ENCODE data around the gene TP53BP2. TPM values are rescaled to one million over a fixed set of nuclear protein-coding genes. Genes with fewer than 3 reads are reported as not detected.
"Not testable (repeated sequence)": the region's sequence is repeated elsewhere in the genome, so short reads cannot be mapped to it uniquely, and the experiment has no call there.

TP53BP2 gene
- total RNA-seq, 2 donors from 2014 or later: 63.1 to 88.9 TPM

DNA sequence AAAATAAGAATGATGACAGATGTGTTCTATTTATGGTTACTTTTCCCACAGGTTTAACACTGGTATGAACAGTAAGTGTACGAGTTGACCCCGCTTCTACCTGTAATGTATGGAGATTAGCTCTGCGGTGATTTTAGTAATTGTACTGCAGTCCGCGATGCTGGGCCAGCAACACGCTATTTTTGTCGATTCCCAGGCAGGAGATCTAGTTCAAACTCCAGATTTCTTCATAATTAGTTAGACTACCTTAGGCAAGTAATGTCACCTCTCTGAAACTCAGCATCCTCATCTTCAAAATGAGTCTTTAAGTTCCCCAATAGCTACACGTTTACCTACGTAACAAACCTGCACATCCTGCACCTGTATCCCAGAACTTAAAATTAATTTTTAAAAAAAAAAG, 21.5 kb downstream of the TP53BP2 start:
- TF ChIP-seq, protein P1, sequence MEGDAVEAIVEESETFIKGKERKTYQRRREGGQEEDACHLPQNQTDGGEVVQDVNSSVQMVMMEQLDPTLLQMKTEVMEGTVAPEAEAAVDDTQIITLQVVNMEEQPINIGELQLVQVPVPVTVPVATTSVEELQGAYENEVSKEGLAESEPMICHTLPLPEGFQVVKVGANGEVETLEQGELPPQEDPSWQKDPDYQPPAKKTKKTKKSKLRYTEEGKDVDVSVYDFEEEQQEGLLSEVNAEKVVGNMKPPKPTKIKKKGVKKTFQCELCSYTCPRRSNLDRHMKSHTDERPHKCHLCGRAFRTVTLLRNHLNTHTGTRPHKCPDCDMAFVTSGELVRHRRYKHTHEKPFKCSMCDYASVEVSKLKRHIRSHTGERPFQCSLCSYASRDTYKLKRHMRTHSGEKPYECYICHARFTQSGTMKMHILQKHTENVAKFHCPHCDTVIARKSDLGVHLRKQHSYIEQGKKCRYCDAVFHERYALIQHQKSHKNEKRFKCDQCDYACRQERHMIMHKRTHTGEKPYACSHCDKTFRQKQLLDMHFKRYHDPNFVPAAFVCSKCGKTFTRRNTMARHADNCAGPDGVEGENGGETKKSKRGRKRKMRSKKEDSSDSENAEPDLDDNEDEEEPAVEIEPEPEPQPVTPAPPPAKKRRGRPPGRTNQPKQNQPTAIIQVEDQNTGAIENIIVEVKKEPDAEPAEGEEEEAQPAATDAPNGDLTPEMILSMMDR (IDR thresholded peaks at IDR 0.05): no peak
- Histone ChIP-seq H3K4me1 (ENCODE audit: control insufficient read depth in 1 of 2, low read depth in 2 of 2) (peaks cover 39 to 86% of the 10 kb centered on the region in 2 donors), H3K4me3 (no peak overlapping the region), H3K9me3 (no peaks in the 10 kb centered on the region), H3K27ac (no peak overlapping the region), H3K27me3 (replicated peaks; ENCODE audit: insufficient read depth) (no peaks in the 10 kb centered on the region), H3K36me3 (no peaks in the 10 kb centered on the region)
- ATAC-seq (ENCODE audit: insufficient number of reproducible peaks, low FRiP score, low read depth): no peak
- DNase-seq (ENCODE audit: low spot score): no peak

DNA sequence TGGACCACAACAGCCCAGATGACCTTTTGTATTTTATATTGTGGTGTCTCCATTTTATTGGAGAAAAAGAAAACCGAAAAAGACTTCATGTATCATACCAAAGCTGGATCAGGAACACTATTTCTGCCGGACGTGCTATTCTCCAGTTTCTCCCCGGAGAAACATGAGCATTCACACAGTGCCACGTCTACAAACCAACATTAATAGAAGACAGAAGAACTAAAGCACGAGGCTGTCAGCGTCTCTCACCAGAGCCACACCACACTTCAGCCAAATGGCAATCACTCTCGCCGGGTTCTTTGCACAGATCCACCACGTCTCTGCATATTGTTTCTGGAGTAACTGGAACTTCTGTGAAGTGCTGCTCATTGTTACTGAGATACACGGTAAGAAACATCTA, 24.8 kb downstream of the TP53BP2 start:
- ATAC-seq (ENCODE audit: insufficient number of reproducible peaks, low FRiP score, low read depth): no peak
- H3K27ac ChIP-seq: peak overlapping the region; percentile 7 to 62
- peak overlapping the region; percentile 3 for H3K4me3 ChIP-seq

DNA sequence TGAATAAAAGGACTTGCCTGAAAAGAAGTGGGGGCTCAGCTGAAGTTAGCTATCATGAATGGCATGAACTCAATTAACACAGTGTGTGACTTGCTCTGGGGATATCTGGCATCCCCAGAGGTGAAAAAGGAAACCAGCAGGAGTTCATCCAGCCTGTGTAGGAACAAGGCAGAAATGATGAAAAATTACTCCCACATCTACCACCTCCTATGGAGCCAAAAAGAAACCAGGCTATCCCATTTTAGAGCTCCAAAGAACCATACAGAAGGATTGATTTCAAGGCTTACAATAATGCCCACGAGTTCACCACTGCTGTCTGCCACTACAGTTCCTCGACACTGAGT, 25.3 kb downstream of the TP53BP2 start:
- H3K36me3 ChIP-seq: no peaks in the 10 kb centered on the region
- no peak for ATAC-seq (ENCODE audit: insufficient number of reproducible peaks, low FRiP score, low read depth)

More for the DNA sequence above, 24.8 kb downstream of the TP53BP2 start:
- Histone ChIP-seq H3K4me1 (ENCODE audit: control insufficient read depth in 1 of 2, low read depth in 2 of 2) (peaks cover 21 to 72% of the 10 kb centered on the region in 2 donors), H3K27me3 (replicated peaks; ENCODE audit: insufficient read depth) (no peaks in the 10 kb centered on the region), H3K9me3 (no peaks in the 10 kb centered on the region), H3K36me3 (no peaks in the 10 kb centered on the region)
- no peak for DNase-seq (ENCODE audit: low spot score)
- TF ChIP-seq, protein P1 (IDR thresholded peaks at IDR 0.05): no peak

DNA sequence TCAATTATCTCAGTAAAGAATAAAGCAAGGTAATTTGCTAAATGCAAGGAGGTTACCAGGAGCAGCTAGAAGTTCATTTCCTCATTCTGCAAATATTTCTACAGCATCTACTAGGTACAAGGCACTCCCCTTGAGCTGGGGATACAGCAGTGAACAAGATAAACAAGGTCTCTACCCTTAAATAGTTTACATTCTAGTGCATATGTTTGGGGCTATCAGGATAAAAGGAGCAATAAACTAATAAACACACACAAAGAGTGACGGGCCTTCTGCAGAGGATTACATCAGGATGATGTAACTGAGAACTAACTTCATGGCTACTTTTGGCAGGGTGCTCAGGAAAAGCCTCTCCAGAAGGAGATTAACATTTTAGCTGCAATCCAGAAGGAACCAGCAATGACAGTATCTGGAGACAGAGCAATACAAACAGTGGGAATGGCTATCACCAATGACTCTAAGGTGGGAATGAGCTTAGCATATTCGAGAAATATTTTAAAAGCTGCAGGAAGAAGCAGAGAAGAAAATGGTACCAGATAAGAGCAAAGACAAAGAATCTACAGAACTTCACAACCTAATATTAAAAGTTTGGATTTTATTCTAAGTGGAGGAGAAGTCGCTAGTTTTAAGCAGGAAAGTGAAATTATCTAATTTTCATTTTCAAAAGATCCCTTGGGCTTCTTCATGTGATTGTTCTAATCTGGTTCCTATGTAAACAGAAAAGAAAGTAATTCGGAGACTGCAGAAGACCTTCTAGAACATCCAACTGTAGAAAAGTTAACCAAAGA, 25.8 kb downstream of the TP53BP2 start:
- Histone ChIP-seq H3K36me3 (no peaks in the 10 kb centered on the region), H3K27ac (peak overlapping the region; percentile 7 to 62), H3K27me3 (replicated peaks; ENCODE audit: insufficient read depth) (no peaks in the 10 kb centered on the region), H3K4me1 (ENCODE audit: control insufficient read depth in 1 of 2, low read depth in 2 of 2) (peaks cover 21 to 72% of the 10 kb centered on the region in 2 donors), H3K9me3 (no peaks in the 10 kb centered on the region), H3K4me3 (peak overlapping the region; percentile 3)
- peak; percentile 26 for ATAC-seq (ENCODE audit: insufficient number of reproducible peaks, low FRiP score, low read depth)
- TF ChIP-seq, protein P1 (IDR thresholded peaks at IDR 0.05): no peak
- no peak for DNase-seq (ENCODE audit: low spot score)

More for the DNA sequence above, 25.3 kb downstream of the TP53BP2 start:
- Histone ChIP-seq H3K27me3 (replicated peaks; ENCODE audit: insufficient read depth) (no peaks in the 10 kb centered on the region), H3K9me3 (no peaks in the 10 kb centered on the region), H3K27ac (peak overlapping the region; percentile 7 to 62), H3K4me3 (peak overlapping the region; percentile 3), H3K4me1 (ENCODE audit: control insufficient read depth in 1 of 2, low read depth in 2 of 2) (peaks cover 21 to 72% of the 10 kb centered on the region in 2 donors)
- DNase-seq (ENCODE audit: low spot score): no peak
- TF ChIP-seq, protein P1 (IDR thresholded peaks at IDR 0.05): no peak

DNA sequence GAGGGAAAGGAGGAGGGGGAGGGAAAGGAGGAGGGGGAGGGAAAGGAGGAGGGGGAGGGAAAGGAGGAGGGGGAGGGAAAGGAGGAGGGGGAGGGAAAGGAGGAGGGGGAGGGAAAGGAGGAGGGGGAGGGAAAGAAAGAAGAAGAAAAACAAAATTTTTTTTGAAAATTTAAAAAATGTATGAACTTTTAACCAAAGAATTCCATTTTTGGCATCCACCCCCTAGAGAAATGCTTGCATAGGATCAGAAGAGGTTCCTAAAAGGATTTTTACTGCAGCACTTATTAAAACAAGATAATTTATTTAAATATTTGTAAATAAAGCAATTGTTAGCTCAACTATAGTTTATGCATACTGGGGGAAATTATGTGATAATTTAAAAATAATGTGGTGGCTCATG, 28.5 kb downstream of the TP53BP2 start:
- ATAC-seq (ENCODE audit: insufficient number of reproducible peaks, low FRiP score, low read depth); H3K9me3 ChIP-seq; H3K4me3 ChIP-seq; DNase-seq (ENCODE audit: low spot score); H3K27me3 ChIP-seq (replicated peaks; ENCODE audit: insufficient read depth); H3K27ac ChIP-seq: not testable (repeated sequence)
- peaks cover 17% of the 10 kb centered on the region for H3K36me3 ChIP-seq
- H3K4me1 ChIP-seq (ENCODE audit: control insufficient read depth in 1 of 2, low read depth in 2 of 2): peaks cover 21 to 48% of the 10 kb centered on the region in 2 donors

Data from thoracic aorta (tissue), 2 donors.